GM21529 (cell line): Measurements from ENCODE around the gene USP16.
A peak's percentile ranks its signal among the peaks of the same experiment; 100 is the strongest.
"Not testable (repeated sequence)": the region's sequence is repeated elsewhere in the genome, so short reads cannot be mapped to it uniquely, and the experiment has no call there.

Experiments used
- ATAC-seq: cut with Tn5 transposase; IDR thresholded peaks from one replicate; pipeline ENCODE4 v1.9.1; 2021; ENCODE audit not compliant: unreplicated experiment

Gene USP16

GRCh38 chr21:29033301-29033700, 8.8 kb downstream of the USP16 start:
- ATAC-seq = no peak

GRCh38 chr21:29033871-29034270, 9.4 kb downstream of the USP16 start:
- ATAC-seq = no peak

GRCh38 chr21:29034678-29035077, 10.2 kb downstream of the USP16 start:
- no peak for ATAC-seq

- no peak for ATAC-seq
Observed at GRCh38 chr21:29052224-29052623, 27.8 kb downstream of the USP16 start.

GRCh38 chr21:29053011-29053553, 28.6 kb downstream of the USP16 start:
- ATAC-seq = no peak

GRCh38 chr21:29053656-29054055, 29.2 kb downstream of the USP16 start:
- no peak for ATAC-seq

- ATAC-seq = no peak
Observed at GRCh38 chr21:29055080-29055479, 30.6 kb downstream of the USP16 start.

- ATAC-seq = no peak
Observed at GRCh38 chr21:29056005-29056404, 31.5 kb downstream of the USP16 start.

- ATAC-seq = no peak
Observed at GRCh38 chr21:29056538-29057050, 32.1 kb downstream of the USP16 start.

- peak; percentile 99 for ATAC-seq
Observed at GRCh38 chr21:29064850-29065481, 40.5 kb downstream of the USP16 start.

GRCh38 chr21:29072873-29073221, 48.4 kb downstream of the USP16 start:
- ATAC-seq = peak; percentile 3

GRCh38 chr21:29073222-29074006, 48.9 kb downstream of the USP16 start, which contains the start of gene CCT8:
CCT8 (minus strand) TSS chr21:29073648; CDS start chr21:29073590, 58 bp downstream.
- peak; percentile 91 for ATAC-seq

- peak; percentile 23 for ATAC-seq
Observed at GRCh38 chr21:29074007-29074376, 49.5 kb downstream of the USP16 start.

GRCh38 chr21:29074783-29075182, 50.3 kb downstream of the USP16 start:
- ATAC-seq = no peak

- no peak for ATAC-seq
Observed at GRCh38 chr21:29075706-29076466, 51.4 kb downstream of the USP16 start.

- not testable (repeated sequence) for ATAC-seq
Observed at GRCh38 chr21:29076731-29077640, 52.5 kb downstream of the USP16 start.

- no peak for ATAC-seq
Observed at GRCh38 chr21:29077651-29078090, 53.2 kb downstream of the USP16 start.

- peak; percentile 54 for ATAC-seq
Observed at GRCh38 chr21:29078869-29079767, 54.6 kb downstream of the USP16 start.

GRCh38 chr21:29080454-29080941, 56.0 kb downstream of the USP16 start:
- no peak for ATAC-seq
